T-helper 9 cell (primary cell): Measurements from ENCODE around the gene FHIT.

Source experiments
- DNase-seq: peaks from one replicate; pipeline ENCODE4 v3.0.0-alpha.2; 2020

The FHIT gene

GRCh38 chr3:60979461-60980341, 271.6 kb downstream of the FHIT start:
- DNase-seq, result no peak

DNA sequence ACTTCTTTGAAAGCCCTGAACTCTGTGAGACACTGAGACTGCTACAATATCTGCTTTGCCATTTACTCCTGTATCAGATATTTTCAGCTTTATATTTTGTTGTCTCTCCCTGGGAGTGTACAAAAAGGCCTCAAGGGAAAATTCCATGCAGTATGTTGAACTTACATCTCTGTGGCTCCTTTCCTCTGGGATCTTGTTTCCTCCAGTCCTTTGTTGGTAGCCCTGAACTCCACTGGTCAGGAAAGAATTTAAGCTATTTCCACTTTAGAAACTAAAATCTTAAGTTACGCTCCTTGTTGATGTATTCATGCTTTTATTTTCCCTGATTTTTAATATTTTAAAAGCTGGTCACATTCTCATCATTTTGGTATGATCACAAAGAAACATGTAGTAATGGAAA, 277.9 kb downstream of the FHIT start:
- no peak for DNase-seq

GRCh38 chr3:60972599-60972998, 278.7 kb downstream of the FHIT start:
- DNase-seq, result no peak

- no peak for DNase-seq
Observed at GRCh38 chr3:60970850-60971249, 280.4 kb downstream of the FHIT start.

DNA sequence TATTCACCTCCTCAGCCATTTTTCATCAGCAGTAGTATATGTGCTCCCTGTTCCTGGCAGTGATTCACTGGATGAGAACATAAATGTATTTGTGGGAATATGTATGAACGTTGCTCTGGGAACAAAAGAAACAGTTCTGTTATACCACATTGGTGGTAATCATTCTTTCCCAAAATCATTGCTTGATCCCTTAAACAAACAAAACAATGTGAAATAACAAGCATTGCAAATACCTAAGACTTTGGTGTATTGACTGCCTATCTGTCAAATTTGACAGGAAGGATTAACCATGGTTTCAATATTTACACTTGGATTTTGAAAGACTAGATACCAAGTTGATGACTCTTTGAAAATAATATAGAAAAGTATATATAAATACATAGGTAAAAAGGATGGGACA, 284.1 kb downstream of the FHIT start:
- DNase-seq, result no peak

- no peak for DNase-seq
Observed at GRCh38 chr3:60957541-60957940, 293.7 kb downstream of the FHIT start.

DNA sequence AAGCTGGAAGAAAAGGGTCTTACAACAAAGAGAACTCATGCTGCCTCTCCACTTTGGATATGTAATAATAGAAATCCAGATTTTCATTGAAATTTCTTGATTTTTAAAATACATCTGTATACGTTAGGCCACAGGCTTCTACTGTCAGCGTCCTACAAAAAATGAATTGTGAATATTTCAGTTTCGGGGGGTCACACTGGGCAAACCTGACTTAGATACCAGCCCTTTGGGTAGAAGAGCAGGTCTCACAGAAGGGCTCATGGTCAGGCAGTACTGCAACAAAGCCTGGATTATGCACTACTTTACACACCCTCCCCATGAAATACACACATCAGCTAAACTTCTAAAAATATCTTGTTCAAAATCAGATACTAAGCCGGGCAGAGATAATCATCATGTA, 294.5 kb downstream of the FHIT start:
- DNase-seq, result no peak

DNA sequence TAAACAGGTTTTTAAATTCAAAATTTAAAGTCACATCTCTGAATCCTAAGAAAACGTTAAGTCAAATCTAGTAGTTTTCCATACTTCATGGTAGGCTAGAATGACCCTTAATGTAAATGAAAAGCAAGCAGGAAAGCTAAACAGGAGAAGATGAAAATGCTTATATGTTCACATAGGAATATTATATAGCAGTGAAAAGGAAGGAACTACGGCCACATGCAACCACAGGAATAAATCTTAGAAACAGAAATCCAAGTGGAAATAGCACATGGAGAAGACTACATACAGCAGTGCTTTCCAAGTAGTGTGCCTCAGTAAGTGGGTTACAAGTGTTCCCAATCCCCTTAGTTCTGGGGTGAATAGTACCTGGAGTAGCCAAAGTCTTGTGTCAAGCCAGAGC, 296.2 kb downstream of the FHIT start:
- DNase-seq, result no peak

DNA sequence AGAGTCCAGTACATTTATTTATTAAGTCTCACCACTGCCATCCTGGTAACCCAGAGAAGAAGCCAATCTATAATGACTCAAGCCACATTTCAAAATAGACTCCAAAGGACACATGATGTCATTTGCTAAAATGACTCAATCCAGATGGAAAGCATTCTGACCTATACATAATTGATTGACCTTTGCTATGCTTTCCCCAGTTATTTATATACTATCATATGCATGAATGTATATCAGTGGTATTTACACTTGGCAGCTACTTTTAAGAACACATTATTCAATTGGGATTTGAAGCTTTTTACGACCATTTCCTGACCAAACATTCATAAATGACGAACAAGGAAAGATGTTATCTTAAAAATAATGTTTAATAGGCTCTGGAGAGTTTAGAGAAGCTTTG, 297.2 kb downstream of the FHIT start:
- no peak for DNase-seq

- no peak for DNase-seq
Observed at GRCh38 chr3:60953351-60953750, 297.9 kb downstream of the FHIT start.

DNA sequence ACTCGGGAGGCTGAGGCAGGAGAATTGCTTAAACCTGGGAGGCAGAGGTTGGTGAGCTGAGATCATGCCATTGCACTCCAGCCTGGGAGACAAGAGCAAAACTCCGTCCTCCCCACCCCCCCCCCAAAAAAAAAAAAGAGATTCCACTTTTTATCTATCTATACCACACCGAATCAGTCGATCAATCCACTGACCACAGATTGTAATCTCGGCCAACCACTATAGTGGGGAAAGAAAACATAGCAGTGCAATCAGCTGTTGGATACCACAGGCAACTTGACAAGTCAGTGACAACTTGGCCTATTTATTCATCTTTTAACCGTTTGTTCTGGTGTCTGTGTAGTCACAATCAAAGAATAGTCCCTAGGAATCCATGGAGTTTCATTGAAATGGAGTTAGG, 299.2 kb downstream of the FHIT start:
- no peak for DNase-seq

GRCh38 chr3:60949146-60949545, 302.1 kb downstream of the FHIT start:
- no peak for DNase-seq

- no peak for DNase-seq
Observed at GRCh38 chr3:60948488-60948887, 302.8 kb downstream of the FHIT start.

GRCh38 chr3:60935709-60936108, 315.5 kb downstream of the FHIT start:
- no peak for DNase-seq

- no peak for DNase-seq
Observed at GRCh38 chr3:60933824-60934223, 317.4 kb downstream of the FHIT start.

DNA sequence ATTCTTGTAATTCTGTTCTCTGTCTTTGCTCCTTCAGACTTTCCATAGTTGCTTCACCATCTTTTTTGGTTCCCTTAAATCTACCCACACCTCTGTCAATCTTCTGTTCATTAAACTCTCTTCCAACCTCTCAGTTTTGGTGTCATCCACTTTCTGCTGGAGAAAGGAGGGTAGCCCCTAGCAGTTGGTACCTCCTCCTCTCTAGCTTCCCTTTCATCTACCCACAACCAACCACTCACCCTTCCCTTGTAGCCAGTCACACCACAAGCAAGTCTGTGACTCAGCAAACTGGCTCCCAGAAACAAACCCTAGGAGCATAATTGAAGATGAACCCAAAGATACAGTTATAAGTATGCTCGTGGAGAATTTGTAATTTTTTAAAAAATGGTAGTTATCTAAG, 318.6 kb downstream of the FHIT start:
- no peak for DNase-seq

- no peak for DNase-seq
Observed at GRCh38 chr3:60932170-60932569, 319.1 kb downstream of the FHIT start.

- DNase-seq, result no peak
Observed at GRCh38 chr3:60931452-60931851, 319.8 kb downstream of the FHIT start.

- DNase-seq, result no peak
Observed at GRCh38 chr3:60920519-60920918, 330.7 kb downstream of the FHIT start.

GRCh38 chr3:60919296-60919695, 332.0 kb downstream of the FHIT start:
- no peak for DNase-seq

GRCh38 chr3:60917141-60917540, 334.1 kb downstream of the FHIT start:
- no peak for DNase-seq

DNA sequence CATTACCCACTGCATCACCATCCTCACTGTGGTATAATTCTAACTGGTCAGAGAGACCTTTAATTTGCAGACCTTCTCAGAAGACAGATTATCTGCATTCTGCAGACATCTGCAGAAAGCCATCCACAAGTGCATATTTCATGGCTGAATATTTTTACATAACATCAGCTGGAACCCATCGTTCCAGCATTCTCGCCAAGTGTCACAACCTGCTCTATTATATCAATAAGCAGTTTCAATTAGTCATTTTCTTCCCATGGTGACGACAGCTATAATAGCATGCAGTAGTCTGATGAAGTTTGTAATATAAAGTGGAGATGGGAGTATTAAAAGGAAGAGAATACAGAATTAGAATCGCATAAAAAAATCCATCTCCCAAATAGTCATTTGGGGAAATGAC, 334.7 kb downstream of the FHIT start:
- no peak for DNase-seq

- DNase-seq, result no peak
Observed at GRCh38 chr3:60913474-60913873, 337.8 kb downstream of the FHIT start.

GRCh38 chr3:60912876-60913275, 338.4 kb downstream of the FHIT start:
- no peak for DNase-seq

- no peak for DNase-seq
Observed at GRCh38 chr3:60912142-60912541, 339.1 kb downstream of the FHIT start.
